EH (cell line): ENCODE data around the gene NID1.

Experiments used
- DNase-seq: peaks from one replicate; pipeline ENCODE4 v3.0.0-alpha.2; 2015; ENCODE audit warnings: low read depth

The NID1 gene

GRCh38 chr1:235955777-235956176 is 109.1 kb downstream of the NID1 start:
- DNase-seq: no peak

- DNase-seq: peak; percentile 76
Measured at GRCh38 chr1:235954306-235955283, 110.3 kb downstream of the NID1 start.

- peak; percentile 97 for DNase-seq
Measured at GRCh38 chr1:235953801-235954200, 111.1 kb downstream of the NID1 start.

- DNase-seq: no peak
Measured at GRCh38 chr1:235952950-235953615, 111.8 kb downstream of the NID1 start.

GRCh38 chr1:235951661-235952060 is 113.2 kb downstream of the NID1 start:
- DNase-seq: no peak

- DNase-seq: no peak
Measured at GRCh38 chr1:235950318-235950717, 114.6 kb downstream of the NID1 start.

GRCh38 chr1:235948774-235949427 is 116.0 kb downstream of the NID1 start:
- DNase-seq: no peak

- no peak for DNase-seq
Measured at GRCh38 chr1:235947989-235948388, 116.9 kb downstream of the NID1 start.

GRCh38 chr1:235946571-235946981 is 118.3 kb downstream of the NID1 start:
- peak; percentile 95 for DNase-seq

GRCh38 chr1:235945775-235946570 is 118.9 kb downstream of the NID1 start:
- DNase-seq: no peak

- DNase-seq: peak; percentile 98
Measured at GRCh38 chr1:235943581-235944114, 121.2 kb downstream of the NID1 start.

- no peak for DNase-seq
Measured at GRCh38 chr1:235942979-235943575, 121.8 kb downstream of the NID1 start.

- DNase-seq: no peak
Measured at GRCh38 chr1:235942625-235942934, 122.3 kb downstream of the NID1 start.

GRCh38 chr1:235941876-235942624 is 122.8 kb downstream of the NID1 start:
- peak; percentile 40 for DNase-seq

GRCh38 chr1:235940285-235940684 is 124.6 kb downstream of the NID1 start:
- DNase-seq: no peak

- peak; percentile 57 for DNase-seq
Measured at GRCh38 chr1:235939480-235939775, 125.5 kb downstream of the NID1 start.

GRCh38 chr1:235938709-235939479 is 126.0 kb downstream of the NID1 start:
- DNase-seq: no peak

- DNase-seq: no peak
Measured at GRCh38 chr1:235937123-235937522, 127.8 kb downstream of the NID1 start.

GRCh38 chr1:235935235-235936225 is 129.4 kb downstream of the NID1 start:
- DNase-seq: no peak
